ENCODE data around the gene PKP1. TPM values are rescaled to one million over a fixed set of nuclear protein-coding genes. Genes with fewer than 3 reads are reported as not detected.

PKP1 gene
- total RNA-seq, 4 donors from 2014 or later = 0.11 to 0.94 (median 0.54) TPM; not detected in 1

DNA sequence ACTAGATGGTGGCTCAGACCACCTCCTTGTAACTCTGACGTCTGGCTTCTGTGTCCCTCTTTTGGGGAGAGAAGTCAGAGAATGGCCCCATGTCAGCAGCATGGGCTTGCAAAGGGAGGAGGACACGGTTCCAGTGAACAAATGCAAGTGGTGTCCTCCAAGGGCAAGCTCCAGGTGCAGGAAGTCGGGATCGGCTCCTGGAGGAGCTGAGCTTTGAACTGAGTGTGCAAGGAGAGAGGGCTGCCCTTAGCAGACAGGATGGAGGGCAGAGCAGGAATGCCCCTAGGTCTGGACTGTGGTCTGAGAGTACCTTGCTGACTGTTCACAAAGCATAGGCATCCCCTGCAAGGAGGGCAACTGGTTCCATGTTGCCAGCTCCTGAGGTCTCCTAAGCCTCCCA, 17.3 kb downstream of the PKP1 start:
- H3K27ac ChIP-seq = no peak overlapping the region
- 86 to 90% methylated on average over 4 of the region's 4 CpGs for WGBS, 2 donors

GRCh38 chr1:201302163-201303152, 19.2 kb downstream of the PKP1 start:
- TF ChIP-seq, protein P1, sequence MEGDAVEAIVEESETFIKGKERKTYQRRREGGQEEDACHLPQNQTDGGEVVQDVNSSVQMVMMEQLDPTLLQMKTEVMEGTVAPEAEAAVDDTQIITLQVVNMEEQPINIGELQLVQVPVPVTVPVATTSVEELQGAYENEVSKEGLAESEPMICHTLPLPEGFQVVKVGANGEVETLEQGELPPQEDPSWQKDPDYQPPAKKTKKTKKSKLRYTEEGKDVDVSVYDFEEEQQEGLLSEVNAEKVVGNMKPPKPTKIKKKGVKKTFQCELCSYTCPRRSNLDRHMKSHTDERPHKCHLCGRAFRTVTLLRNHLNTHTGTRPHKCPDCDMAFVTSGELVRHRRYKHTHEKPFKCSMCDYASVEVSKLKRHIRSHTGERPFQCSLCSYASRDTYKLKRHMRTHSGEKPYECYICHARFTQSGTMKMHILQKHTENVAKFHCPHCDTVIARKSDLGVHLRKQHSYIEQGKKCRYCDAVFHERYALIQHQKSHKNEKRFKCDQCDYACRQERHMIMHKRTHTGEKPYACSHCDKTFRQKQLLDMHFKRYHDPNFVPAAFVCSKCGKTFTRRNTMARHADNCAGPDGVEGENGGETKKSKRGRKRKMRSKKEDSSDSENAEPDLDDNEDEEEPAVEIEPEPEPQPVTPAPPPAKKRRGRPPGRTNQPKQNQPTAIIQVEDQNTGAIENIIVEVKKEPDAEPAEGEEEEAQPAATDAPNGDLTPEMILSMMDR (IDR thresholded peaks at IDR 0.05) = no peak
- TF ChIP-seq POLR2A (IDR thresholded peaks at IDR 0.05) = no peak
- WGBS, 2 donors = 75% methylated on average over 20 of the region's 20 CpGs
- no peaks in the 10 kb centered on the region for H3K9me3 ChIP-seq

More for the DNA sequence above, 17.3 kb downstream of the PKP1 start:
- Histone ChIP-seq H3K27me3 (no peaks in the 10 kb centered on the region), H3K4me1 (peaks cover 0 to 25% of the 10 kb centered on the region in 2 donors), H3K9me3 (no peaks in the 10 kb centered on the region), H3K4me3 (replicated peaks in 1 of 3) (no peak overlapping the region), H3K36me3 (no peaks in the 10 kb centered on the region)
- TF ChIP-seq, protein P1 (IDR thresholded peaks at IDR 0.05) = no peak
- no peak for TF ChIP-seq POLR2A (IDR thresholded peaks at IDR 0.05)
- intact Hi-C loops (cut with DNase I) = no loop called here
- no peak for DNase-seq

GRCh38 chr1:201304126-201304525, 20.8 kb downstream of the PKP1 start:
- Histone ChIP-seq H3K4me3 (replicated peaks in 1 of 3) (no peak overlapping the region), H3K27ac (peak overlapping the region in 1 of 3 donors; percentile 41), H3K36me3 (no peaks in the 10 kb centered on the region), H3K27me3 (no peaks in the 10 kb centered on the region), H3K4me1 (peaks cover 4 to 48% of the 10 kb centered on the region in 2 donors), H3K9me3 (no peaks in the 10 kb centered on the region)
- peak; percentile 57 to 58 for DNase-seq
- intact Hi-C loops (cut with DNase I) = no loop called here
- TF ChIP-seq, protein P1 (IDR thresholded peaks at IDR 0.05) = no peak
- TF ChIP-seq POLR2A (IDR thresholded peaks at IDR 0.05) = no peak
- 10 to 34% methylated on average over 3 of the region's 3 CpGs for WGBS, 2 donors

More at GRCh38 chr1:201302163-201303152, 19.2 kb downstream of the PKP1 start:
- Histone ChIP-seq H3K4me1 (peaks cover 0 to 31% of the 10 kb centered on the region in 2 donors), H3K4me3 (replicated peaks in 1 of 3) (no peak overlapping the region), H3K27ac (no peak overlapping the region), H3K27me3 (no peaks in the 10 kb centered on the region), H3K36me3 (no peaks in the 10 kb centered on the region)
- no peak for DNase-seq
- intact Hi-C loops (cut with DNase I) = no loop called here

DNA sequence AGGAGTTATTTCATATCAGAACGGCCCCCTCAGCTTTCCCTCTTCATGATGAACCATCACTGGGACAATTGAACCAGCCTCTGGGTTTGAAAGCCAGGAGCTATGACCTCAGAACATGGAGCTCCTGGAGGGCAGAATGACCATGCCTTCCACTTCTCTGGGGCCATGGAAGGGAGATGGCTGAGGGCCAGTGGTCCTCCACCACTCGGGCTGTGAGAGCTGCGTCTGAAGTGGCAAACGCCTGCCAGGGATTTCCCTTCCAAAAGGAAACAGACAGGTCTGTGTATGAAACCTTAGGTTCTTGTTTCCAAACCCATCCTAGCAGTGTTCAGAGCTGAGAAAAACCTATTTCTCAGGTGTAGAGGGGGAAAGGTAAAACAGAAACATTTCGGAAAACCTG, 22.5 kb downstream of the PKP1 start:
- H3K9me3 ChIP-seq = no peaks in the 10 kb centered on the region
- H3K4me3 ChIP-seq (replicated peaks in 1 of 3) = no peak overlapping the region
- intact Hi-C loops (cut with DNase I) = no loop called here
- 26 to 30% methylated on average over 5 of the region's 5 CpGs for WGBS, 2 donors
- TF ChIP-seq POLR2A (IDR thresholded peaks at IDR 0.05) = no peak
- TF ChIP-seq, protein P1 (IDR thresholded peaks at IDR 0.05) = no peak
- no peaks in the 10 kb centered on the region for H3K36me3 ChIP-seq
- no peak overlapping the region for H3K27ac ChIP-seq
- peak; percentile 72 to 83 for DNase-seq
- peaks cover 7 to 59% of the 10 kb centered on the region in 2 donors for H3K4me1 ChIP-seq
- no peaks in the 10 kb centered on the region for H3K27me3 ChIP-seq

GRCh38 chr1:201307231-201307630, 23.9 kb downstream of the PKP1 start:
- no peaks in the 10 kb centered on the region for H3K36me3 ChIP-seq
- no peak for DNase-seq
- H3K4me3 ChIP-seq (replicated peaks in 1 of 3) = no peak overlapping the region
- 79 to 94% methylated on average over 2 to 6 of the region's 9 CpGs for WGBS, 2 donors
- H3K27ac ChIP-seq = no peak overlapping the region
- no peaks in the 10 kb centered on the region for H3K9me3 ChIP-seq
- intact Hi-C loops (cut with DNase I) = no loop called here
- H3K27me3 ChIP-seq = no peaks in the 10 kb centered on the region
- TF ChIP-seq, protein P1 (IDR thresholded peaks at IDR 0.05) = no peak
- TF ChIP-seq POLR2A (IDR thresholded peaks at IDR 0.05) = no peak
- H3K4me1 ChIP-seq = peaks cover 7 to 68% of the 10 kb centered on the region in 2 donors
